SK-N-SH treated with all-trans-retinoic acid at 6 μM for 48 hours (cell line): ENCODE results near the gene DCBLD2.

Source experiments
- CSDC2 ChIP-seq: fragments of 250-450 bp; sonication (Bioruptor Pico); IDR thresholded peaks from 2 replicates; pipeline ENCODE4 v1.5.0; 2020; ENCODE audit warnings: mild to moderate bottlenecking, moderate library complexity
- CSRNP3 ChIP-seq: fragments of 250-450 bp; sonication (Bioruptor Pico); IDR thresholded peaks from 2 replicates; pipeline ENCODE4 v1.5.1; 2021; ENCODE audit warnings: mild to moderate bottlenecking, moderate library complexity
- GLIS3 ChIP-seq: fragments of 250-450 bp; sonication (Bioruptor Pico); IDR thresholded peaks from 2 replicates; pipeline ENCODE4 v1.5.0; 2020; ENCODE audit warnings: mild to moderate bottlenecking, moderate library complexity
- ISL1 ChIP-seq: fragments of 250-450 bp; sonication (Bioruptor Pico); IDR thresholded peaks from 2 replicates; pipeline ENCODE4 v2.1.2; 2022; ENCODE audit warnings: mild to moderate bottlenecking, moderate library complexity
- PATZ1 ChIP-seq: fragments of 250-450 bp; sonication (Bioruptor Pico); IDR thresholded peaks from 2 replicates; pipeline ENCODE4 v1.8.0; 2020; ENCODE audit warnings: mild to moderate bottlenecking, moderate library complexity, borderline replicate concordance
- SNAI2 ChIP-seq: fragments of 250-450 bp; sonication (Bioruptor Pico); IDR thresholded peaks from 2 replicates; pipeline ENCODE4 v1.5.0; 2020; ENCODE audit warnings: mild to moderate bottlenecking, moderate library complexity
- TOX ChIP-seq: fragments of 250-450 bp; sonication (Bioruptor Pico); IDR thresholded peaks from 2 replicates; pipeline ENCODE4 v1.8.0; 2021; ENCODE audit warnings: mild to moderate bottlenecking, moderate library complexity, borderline replicate concordance
- ZC3H10 ChIP-seq: fragments of 250-450 bp; sonication (Bioruptor Pico); IDR thresholded peaks from 2 replicates; pipeline ENCODE4 v1.5.1; 2021; ENCODE audit warnings: mild to moderate bottlenecking, moderate library complexity
- ZFP3 ChIP-seq: fragments of 250-450 bp; sonication (Bioruptor Pico); IDR thresholded peaks from 2 replicates; pipeline ENCODE4 v1.5.0; 2020; ENCODE audit warnings: mild to moderate bottlenecking, moderate library complexity
- ZFP30 ChIP-seq: fragments of 450-650 bp; formaldehyde crosslinking; IDR thresholded peaks from 2 replicates; pipeline ENCODE4 v1.5.0; 2022; ENCODE audit warnings: mild to moderate bottlenecking, moderate library complexity
- ZNF70 ChIP-seq: fragments of 450-650 bp; formaldehyde crosslinking; IDR thresholded peaks from 2 replicates; pipeline ENCODE4 v1.5.0; 2020; ENCODE audit warnings: mild to moderate bottlenecking, moderate library complexity
- ZNF8 ChIP-seq: fragments of 450-650 bp; formaldehyde crosslinking; IDR thresholded peaks from 2 replicates; pipeline ENCODE4 v1.5.0; 2020; ENCODE audit warnings: mild to moderate bottlenecking, moderate library complexity
- TF ChIP-seq, protein P1 (sequence below): fragments of 250-450 bp; sonication (Bioruptor Pico); IDR thresholded peaks from 2 replicates; pipeline ENCODE4 v1.8.0; 2021; ENCODE audit warnings: low read depth, mild to moderate bottlenecking, moderate library complexity, borderline replicate concordance

- TF ChIP-seq, protein P1, sequence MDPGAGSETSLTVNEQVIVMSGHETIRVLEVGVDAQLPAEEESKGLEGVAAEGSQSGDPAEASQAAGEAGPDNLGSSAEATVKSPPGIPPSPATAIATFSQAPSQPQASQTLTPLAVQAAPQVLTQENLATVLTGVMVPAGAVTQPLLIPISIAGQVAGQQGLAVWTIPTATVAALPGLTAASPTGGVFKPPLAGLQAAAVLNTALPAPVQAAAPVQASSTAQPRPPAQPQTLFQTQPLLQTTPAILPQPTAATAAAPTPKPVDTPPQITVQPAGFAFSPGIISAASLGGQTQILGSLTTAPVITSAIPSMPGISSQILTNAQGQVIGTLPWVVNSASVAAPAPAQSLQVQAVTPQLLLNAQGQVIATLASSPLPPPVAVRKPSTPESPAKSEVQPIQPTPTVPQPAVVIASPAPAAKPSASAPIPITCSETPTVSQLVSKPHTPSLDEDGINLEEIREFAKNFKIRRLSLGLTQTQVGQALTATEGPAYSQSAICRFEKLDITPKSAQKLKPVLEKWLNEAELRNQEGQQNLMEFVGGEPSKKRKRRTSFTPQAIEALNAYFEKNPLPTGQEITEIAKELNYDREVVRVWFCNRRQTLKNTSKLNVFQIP (CRISPR knock-in tag) = no peak
- TF ChIP-seq CSRNP3 (CRISPR knock-in tag) = no peak
- TF ChIP-seq ZFP3 (CRISPR knock-in tag) = no peak
- no peak for TF ChIP-seq SNAI2 (CRISPR knock-in tag)
- no peak for TF ChIP-seq ZNF70
- TF ChIP-seq PATZ1 (CRISPR knock-in tag) = no peak
- no peak for TF ChIP-seq GLIS3 (CRISPR knock-in tag)
- TF ChIP-seq ZC3H10 = no peak
- no peak for TF ChIP-seq ZNF8 (CRISPR knock-in tag)
- TF ChIP-seq ISL1 (CRISPR knock-in tag) = no peak
- TF ChIP-seq ZFP30 (CRISPR knock-in tag) = no peak
- TF ChIP-seq CSDC2 = no peak
- no peak for TF ChIP-seq TOX (CRISPR knock-in tag)
Observed at GRCh38 chr3:98754483-98754882, 147.0 kb downstream of the DCBLD2 start.
